ENCODE results near the gene MAT2A. TPM values are rescaled to one million over a fixed set of nuclear protein-coding genes. Genes with fewer than 3 reads are reported as not detected.

Gene MAT2A
- total and polyA plus RNA-seq, 2 of the 8 experiments (the other 6 are each of a cell fraction or from before 2014, with no cell fraction given), result 255 to 307 TPM

- H2AFZ ChIP-seq (ENCODE audit: low read length), result no peak overlapping the region
- H4K5ac ChIP-seq (ENCODE audit: insufficient read length, low read depth, low read length), result no peak overlapping the region
- no peaks in the 10 kb centered on the region for H3K4me1 ChIP-seq (replicated peaks in 1 of 4; ENCODE audit: control insufficient read depth in 3 of 4, insufficient read depth in 4 of 4, low read length in 3 of 4)
- H3K27ac ChIP-seq (ENCODE audit: low read depth, low read length), result no peak overlapping the region
- no peak overlapping the region for H3K4me3 ChIP-seq (ENCODE audit: extremely low read depth in 1 of 4, insufficient read depth in 2 of 4, low read depth in 3 of 4, low read length in 4 of 4)
- WGBS, 2 experiments (ENCODE audit: extremely low coverage in 1 of 2, insufficient coverage in 1 of 2, insufficient read length in 1 of 2, insufficient replicate concordance in 2 of 2, low coverage in 1 of 2, low lambda C conversion rate in 2 of 2, missing lambda C conversion rate in 1 of 2), result 90% methylated on average over 4 of the region's 4 CpGs; no CpG with 5 or more reads in 1 of the 2 experiments
- ChIA-PET CTCF (ENCODE audit: partially characterized antibody) (interaction anchor here (1.0 to 1.9 kb wide), 3 partner anchors 10 to 39 kb away, joined by 3 to 8 read pairs (median 4); no protein-coding TSS in a partner anchor), POLR2A (ENCODE audit: partially characterized antibody) (interaction anchor here (2.0 to 38.6 kb wide), 3 partner anchors 11 to 134 kb away, joined by 9 to 1889 read pairs (median 803); partner anchors contain the start of genes CAPG, MAT2A, SH2D6 and VAMP8)
- TF ChIP-seq FOSL1 (IDR thresholded peaks at IDR 0.05; ENCODE audit: insufficient read depth, low read depth, low read length), result no peak
- no peak for TF ChIP-seq SAP30 (IDR thresholded peaks at IDR 0.05; ENCODE audit: insufficient read depth, insufficient replicate concordance, low read length)
- TF ChIP-seq TBP (IDR thresholded peaks at IDR 0.05; ENCODE audit: low read depth, low read length), result no peak
- TF ChIP-seq, protein P1, sequence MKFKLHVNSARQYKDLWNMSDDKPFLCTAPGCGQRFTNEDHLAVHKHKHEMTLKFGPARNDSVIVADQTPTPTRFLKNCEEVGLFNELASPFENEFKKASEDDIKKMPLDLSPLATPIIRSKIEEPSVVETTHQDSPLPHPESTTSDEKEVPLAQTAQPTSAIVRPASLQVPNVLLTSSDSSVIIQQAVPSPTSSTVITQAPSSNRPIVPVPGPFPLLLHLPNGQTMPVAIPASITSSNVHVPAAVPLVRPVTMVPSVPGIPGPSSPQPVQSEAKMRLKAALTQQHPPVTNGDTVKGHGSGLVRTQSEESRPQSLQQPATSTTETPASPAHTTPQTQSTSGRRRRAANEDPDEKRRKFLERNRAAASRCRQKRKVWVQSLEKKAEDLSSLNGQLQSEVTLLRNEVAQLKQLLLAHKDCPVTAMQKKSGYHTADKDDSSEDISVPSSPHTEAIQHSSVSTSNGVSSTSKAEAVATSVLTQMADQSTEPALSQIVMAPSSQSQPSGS (IDR thresholded peaks at IDR 0.05; ENCODE audit: low read length), result no peak
- no peak for TF ChIP-seq YY1 (IDR thresholded peaks at IDR 0.05; ENCODE audit: low read depth, low read length)
- TF ChIP-seq RFX5 (IDR thresholded peaks at IDR 0.05; ENCODE audit: borderline replicate concordance, low read depth, low read length), result no peak
- no peak for TF ChIP-seq BACH1 (IDR thresholded peaks at IDR 0.05; ENCODE audit: low read length)
- TF ChIP-seq EZH2 (IDR thresholded peaks at IDR 0.05; ENCODE audit: low read depth, low read length, severe bottlenecking), result no peak
- TF ChIP-seq USF2 (IDR thresholded peaks at IDR 0.05; ENCODE audit: low read length), result no peak
- no peak overlapping the region for H3K9ac ChIP-seq (replicated peaks in 1 of 4; ENCODE audit: extremely low read depth in 1 of 4, low read depth in 3 of 4, low read length in 3 of 4)
- H2AK5ac ChIP-seq (ENCODE audit: low read depth, low read length), result no peak overlapping the region
- no peak overlapping the region for H4K8ac ChIP-seq (ENCODE audit: extremely low read depth, insufficient read depth, low read length)
- H3K79me2 ChIP-seq (ENCODE audit: control insufficient read depth in 1 of 2, insufficient read depth in 2 of 2, low read length in 2 of 2), result no peaks in the 10 kb centered on the region
- H3K79me1 ChIP-seq (ENCODE audit: low read depth, low read length), result no peaks in the 10 kb centered on the region
- H3K27me3 ChIP-seq (replicated peaks in 1 of 4; ENCODE audit: control insufficient read depth in 3 of 4, extremely low read depth in 1 of 4, insufficient read depth in 3 of 4, low read length in 3 of 4), result peaks cover 10 to 15% (median 12%) of the 10 kb centered on the region in 4 experiments
- H4K91ac ChIP-seq (replicated peaks; ENCODE audit: insufficient read length, low read length), result no peak overlapping the region
- DNase-seq (ENCODE audit: low read depth in 1 of 2, low spot score in 2 of 2), result no peak
- no peaks in the 10 kb centered on the region for H3K36me3 ChIP-seq (ENCODE audit: control insufficient read depth in 2 of 4, insufficient read depth in 4 of 4, low read length in 3 of 4)
- no peak overlapping the region for H2BK12ac ChIP-seq (ENCODE audit: low read depth, low read length)
- no peak overlapping the region for H2BK15ac ChIP-seq (ENCODE audit: low read length)
- no peak overlapping the region for H3K18ac ChIP-seq (ENCODE audit: extremely low read depth, low read length)
- no peak for FAIRE-seq
- H3K14ac ChIP-seq (ENCODE audit: insufficient read length), result no peak overlapping the region
- no peak overlapping the region for H3K4me2 ChIP-seq (ENCODE audit: insufficient read depth in 1 of 2, low read depth in 2 of 2, low read length in 2 of 2)
- no peak overlapping the region for H3K56ac ChIP-seq (replicated peaks; ENCODE audit: insufficient read length, low read depth, low read length)
- H2BK5ac ChIP-seq (ENCODE audit: low read depth, low read length), result no peak overlapping the region
- peaks cover 0 to 2% of the 10 kb centered on the region in 2 experiments for H4K20me1 ChIP-seq (replicated peaks in 1 of 2; ENCODE audit: control insufficient read depth in 1 of 2, insufficient read depth in 2 of 2, low read length in 2 of 2)
- H2BK120ac ChIP-seq (replicated peaks; ENCODE audit: low read depth, low read length), result no peak overlapping the region
- no peak overlapping the region for H3K4ac ChIP-seq (replicated peaks; ENCODE audit: insufficient read length, low read depth, low read length)
- no peaks in the 10 kb centered on the region for H3K23me2 ChIP-seq (ENCODE audit: low read depth, low read length)
- no peak overlapping the region for H3K23ac ChIP-seq (ENCODE audit: insufficient read length)
- H3K9me3 ChIP-seq (ENCODE audit: insufficient read depth in 2 of 2, low read depth in 1 of 2, low read length in 1 of 2), result no peaks in the 10 kb centered on the region
- no peak overlapping the region for H2BK20ac ChIP-seq (ENCODE audit: low read length)
Measured at GRCh38 chr2:85566265-85566664, 27.3 kb downstream of the MAT2A start.

All from H1 (cell line).